SK-N-SH treated with all-trans-retinoic acid at 6 μM for 48 hours (cell line): ENCODE results near the gene PRR13.

ENCODE experiments used
- ATAC-seq: fragments of 200-7000 bp; cut with Tn5 transposase; 3 replicates; pipeline ENCODE4 v1.9.1; 2020; ENCODE audit warnings: mild to moderate bottlenecking, moderate library complexity
- ARNTL ChIP-seq: fragments of 450-650 bp; formaldehyde crosslinking; IDR thresholded peaks from 2 replicates; pipeline ENCODE4 v1.5.0; 2020; ENCODE audit warnings: low read depth, mild to moderate bottlenecking, moderate library complexity, borderline replicate concordance
- BACH2 ChIP-seq: fragments of 250-450 bp; sonication (Bioruptor Pico); IDR thresholded peaks from 2 replicates; pipeline ENCODE4 v1.9.0; 2021; ENCODE audit warnings: mild to moderate bottlenecking, borderline replicate concordance
- CSDC2 ChIP-seq: fragments of 250-450 bp; sonication (Bioruptor Pico); IDR thresholded peaks from 2 replicates; pipeline ENCODE4 v1.5.0; 2020; ENCODE audit warnings: mild to moderate bottlenecking, moderate library complexity
- ESRRG ChIP-seq: fragments of 250-450 bp; sonication (Bioruptor Pico); IDR thresholded peaks from 2 replicates; pipeline ENCODE4 v1.6.1; 2021; ENCODE audit warnings: mild to moderate bottlenecking
- GLIS3 ChIP-seq: fragments of 250-450 bp; sonication (Bioruptor Pico); IDR thresholded peaks from 2 replicates; pipeline ENCODE4 v1.5.0; 2020; ENCODE audit warnings: mild to moderate bottlenecking, moderate library complexity
- PPARA ChIP-seq: fragments of 250-450 bp; sonication (Bioruptor Pico); IDR thresholded peaks from 2 replicates; pipeline ENCODE4 v1.5.0; 2020; ENCODE audit warnings: mild to moderate bottlenecking, borderline replicate concordance
- TCF4 ChIP-seq: fragments of 250-450 bp; sonication (Bioruptor Pico); IDR thresholded peaks from 2 replicates; pipeline ENCODE4 v1.8.0; 2021; ENCODE audit warnings: mild to moderate bottlenecking, moderate library complexity, borderline replicate concordance
- TOX ChIP-seq: fragments of 250-450 bp; sonication (Bioruptor Pico); IDR thresholded peaks from 2 replicates; pipeline ENCODE4 v1.8.0; 2021; ENCODE audit warnings: mild to moderate bottlenecking, moderate library complexity, borderline replicate concordance
- ZFP3 ChIP-seq: fragments of 250-450 bp; sonication (Bioruptor Pico); IDR thresholded peaks from 2 replicates; pipeline ENCODE4 v1.5.0; 2020; ENCODE audit warnings: mild to moderate bottlenecking, moderate library complexity
- ZFP30 ChIP-seq: fragments of 450-650 bp; formaldehyde crosslinking; IDR thresholded peaks from 2 replicates; pipeline ENCODE4 v1.5.0; 2022; ENCODE audit warnings: mild to moderate bottlenecking, moderate library complexity
- ZNF565 ChIP-seq: fragments of 450-650 bp; formaldehyde crosslinking; conservative IDR thresholded peaks from 2 replicates; pipeline ENCODE4 v1.5.0; 2020; ENCODE audit warnings: low read depth, mild to moderate bottlenecking, moderate library complexity
- ZNF70 ChIP-seq: fragments of 450-650 bp; formaldehyde crosslinking; IDR thresholded peaks from 2 replicates; pipeline ENCODE4 v1.5.0; 2020; ENCODE audit warnings: mild to moderate bottlenecking, moderate library complexity
- TF ChIP-seq, protein P1 (sequence below): fragments of 250-450 bp; sonication (Bioruptor Pico); IDR thresholded peaks from 2 replicates; pipeline ENCODE4 v1.5.1; 2020; ENCODE audit warnings: low read depth, mild to moderate bottlenecking, moderate library complexity
- TF ChIP-seq, protein P2 (sequence below): fragments of 250-450 bp; sonication (Bioruptor Pico); IDR thresholded peaks from 2 replicates; pipeline ENCODE4 v1.5.0; 2020; ENCODE audit warnings: mild to moderate bottlenecking, moderate library complexity
- TF ChIP-seq, protein P3 (sequence below): fragments of 250-450 bp; sonication (Bioruptor Pico); IDR thresholded peaks from 2 replicates; pipeline ENCODE4 v1.5.1; 2021; ENCODE audit warnings: mild to moderate bottlenecking, moderate library complexity
- TF ChIP-seq, protein P4 (sequence below): fragments of 250-450 bp; sonication (Bioruptor Pico); IDR thresholded peaks from 2 replicates; pipeline ENCODE4 v1.8.0; 2021; ENCODE audit warnings: low read depth, mild to moderate bottlenecking, moderate library complexity, borderline replicate concordance

PRR13 gene

DNA sequence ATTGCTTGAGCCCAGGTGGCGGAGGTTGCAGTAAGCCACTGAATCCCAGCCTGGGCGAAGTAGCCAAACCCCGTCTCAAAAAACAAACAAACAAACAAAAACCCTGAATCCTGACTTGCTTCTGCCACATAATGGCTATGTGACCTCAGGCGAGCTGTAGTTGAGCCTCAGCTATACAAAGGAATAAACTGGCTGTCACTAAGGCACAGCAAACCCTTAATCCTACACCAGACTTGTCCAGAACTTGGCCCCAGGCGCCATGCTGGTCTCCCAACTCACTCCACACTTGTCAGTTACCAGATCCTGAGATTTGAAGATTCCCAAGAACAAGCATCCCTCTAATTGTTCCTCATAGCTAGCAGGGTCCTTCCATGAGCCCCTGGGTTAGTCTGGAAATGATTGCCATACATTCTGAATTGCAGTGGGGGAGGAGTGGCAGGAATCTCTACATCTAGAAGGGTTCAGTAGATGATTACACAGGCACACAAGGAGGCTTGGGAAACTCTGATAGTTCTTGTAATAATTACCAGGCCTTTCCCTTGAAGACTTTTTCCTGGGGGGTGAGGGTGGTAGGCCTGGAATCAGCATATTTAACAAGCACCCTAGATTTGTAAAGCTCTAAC lies 47.8 kb downstream of the PRR13 start:
- TF ChIP-seq GLIS3 (no peak), ESRRG (CRISPR knock-in tag) (no peak), TCF4 (no peak), ZNF565 (CRISPR knock-in tag) (no peak), CSDC2 (no peak), BACH2 (CRISPR knock-in tag) (no peak), TOX (no peak), ZFP3 (CRISPR knock-in tag) (no peak), ZNF70 (CRISPR knock-in tag) (no peak)
- TF ChIP-seq, protein P1, sequence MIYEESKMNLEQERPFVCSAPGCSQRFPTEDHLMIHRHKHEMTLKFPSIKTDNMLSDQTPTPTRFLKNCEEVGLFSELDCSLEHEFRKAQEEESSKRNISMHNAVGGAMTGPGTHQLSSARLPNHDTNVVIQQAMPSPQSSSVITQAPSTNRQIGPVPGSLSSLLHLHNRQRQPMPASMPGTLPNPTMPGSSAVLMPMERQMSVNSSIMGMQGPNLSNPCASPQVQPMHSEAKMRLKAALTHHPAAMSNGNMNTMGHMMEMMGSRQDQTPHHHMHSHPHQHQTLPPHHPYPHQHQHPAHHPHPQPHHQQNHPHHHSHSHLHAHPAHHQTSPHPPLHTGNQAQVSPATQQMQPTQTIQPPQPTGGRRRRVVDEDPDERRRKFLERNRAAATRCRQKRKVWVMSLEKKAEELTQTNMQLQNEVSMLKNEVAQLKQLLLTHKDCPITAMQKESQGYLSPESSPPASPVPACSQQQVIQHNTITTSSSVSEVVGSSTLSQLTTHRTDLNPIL (CRISPR knock-in tag) = no peak
- TF ChIP-seq, protein P2, sequence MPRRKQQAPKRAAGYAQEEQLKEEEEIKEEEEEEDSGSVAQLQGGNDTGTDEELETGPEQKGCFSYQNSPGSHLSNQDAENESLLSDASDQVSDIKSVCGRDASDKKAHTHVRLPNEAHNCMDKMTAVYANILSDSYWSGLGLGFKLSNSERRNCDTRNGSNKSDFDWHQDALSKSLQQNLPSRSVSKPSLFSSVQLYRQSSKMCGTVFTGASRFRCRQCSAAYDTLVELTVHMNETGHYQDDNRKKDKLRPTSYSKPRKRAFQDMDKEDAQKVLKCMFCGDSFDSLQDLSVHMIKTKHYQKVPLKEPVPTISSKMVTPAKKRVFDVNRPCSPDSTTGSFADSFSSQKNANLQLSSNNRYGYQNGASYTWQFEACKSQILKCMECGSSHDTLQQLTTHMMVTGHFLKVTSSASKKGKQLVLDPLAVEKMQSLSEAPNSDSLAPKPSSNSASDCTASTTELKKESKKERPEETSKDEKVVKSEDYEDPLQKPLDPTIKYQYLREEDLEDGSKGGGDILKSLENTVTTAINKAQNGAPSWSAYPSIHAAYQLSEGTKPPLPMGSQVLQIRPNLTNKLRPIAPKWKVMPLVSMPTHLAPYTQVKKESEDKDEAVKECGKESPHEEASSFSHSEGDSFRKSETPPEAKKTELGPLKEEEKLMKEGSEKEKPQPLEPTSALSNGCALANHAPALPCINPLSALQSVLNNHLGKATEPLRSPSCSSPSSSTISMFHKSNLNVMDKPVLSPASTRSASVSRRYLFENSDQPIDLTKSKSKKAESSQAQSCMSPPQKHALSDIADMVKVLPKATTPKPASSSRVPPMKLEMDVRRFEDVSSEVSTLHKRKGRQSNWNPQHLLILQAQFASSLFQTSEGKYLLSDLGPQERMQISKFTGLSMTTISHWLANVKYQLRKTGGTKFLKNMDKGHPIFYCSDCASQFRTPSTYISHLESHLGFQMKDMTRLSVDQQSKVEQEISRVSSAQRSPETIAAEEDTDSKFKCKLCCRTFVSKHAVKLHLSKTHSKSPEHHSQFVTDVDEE (CRISPR knock-in tag) = no peak
- TF ChIP-seq, protein P3, sequence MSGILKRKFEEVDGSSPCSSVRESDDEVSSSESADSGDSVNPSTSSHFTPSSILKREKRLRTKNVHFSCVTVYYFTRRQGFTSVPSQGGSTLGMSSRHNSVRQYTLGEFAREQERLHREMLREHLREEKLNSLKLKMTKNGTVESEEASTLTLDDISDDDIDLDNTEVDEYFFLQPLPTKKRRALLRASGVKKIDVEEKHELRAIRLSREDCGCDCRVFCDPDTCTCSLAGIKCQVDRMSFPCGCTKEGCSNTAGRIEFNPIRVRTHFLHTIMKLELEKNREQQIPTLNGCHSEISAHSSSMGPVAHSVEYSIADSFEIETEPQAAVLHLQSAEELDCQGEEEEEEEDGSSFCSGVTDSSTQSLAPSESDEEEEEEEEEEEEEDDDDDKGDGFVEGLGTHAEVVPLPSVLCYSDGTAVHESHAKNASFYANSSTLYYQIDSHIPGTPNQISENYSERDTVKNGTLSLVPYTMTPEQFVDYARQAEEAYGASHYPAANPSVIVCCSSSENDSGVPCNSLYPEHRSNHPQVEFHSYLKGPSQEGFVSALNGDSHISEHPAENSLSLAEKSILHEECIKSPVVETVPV = no peak
- ATAC-seq = no peak

DNA sequence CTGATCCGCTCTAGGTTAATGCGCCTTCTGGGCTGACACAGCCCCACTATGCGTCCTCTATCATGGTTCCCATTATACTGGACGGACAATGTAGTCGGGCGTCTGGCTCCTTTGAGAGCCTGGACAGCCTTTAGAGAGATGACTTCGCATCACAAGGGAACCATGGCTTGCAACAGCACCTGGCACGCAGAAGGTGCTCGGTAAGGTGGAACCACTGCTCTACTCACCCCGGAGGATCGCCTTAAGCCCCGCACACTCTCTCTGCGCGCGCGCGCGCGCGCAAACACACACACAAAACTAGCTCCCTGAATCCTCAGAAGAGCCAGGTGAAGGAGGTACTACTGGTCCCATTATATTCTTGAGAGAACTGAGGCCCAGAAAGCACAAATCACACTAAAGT lies 50.7 kb downstream of the PRR13 start:
- TF ChIP-seq GLIS3 (no peak), ZNF70 (CRISPR knock-in tag) (no peak), ZNF565 (CRISPR knock-in tag) (no peak), ZFP30 (no peak), ARNTL (CRISPR knock-in tag) (no peak), PPARA (CRISPR knock-in tag) (no peak), BACH2 (CRISPR knock-in tag) (no peak), ESRRG (CRISPR knock-in tag) (no peak), TCF4 (no peak), ZFP3 (CRISPR knock-in tag) (no peak), TOX (no peak)
- TF ChIP-seq, protein P3 = no peak
- TF ChIP-seq, protein P1 (CRISPR knock-in tag) = no peak
- TF ChIP-seq, protein P4, sequence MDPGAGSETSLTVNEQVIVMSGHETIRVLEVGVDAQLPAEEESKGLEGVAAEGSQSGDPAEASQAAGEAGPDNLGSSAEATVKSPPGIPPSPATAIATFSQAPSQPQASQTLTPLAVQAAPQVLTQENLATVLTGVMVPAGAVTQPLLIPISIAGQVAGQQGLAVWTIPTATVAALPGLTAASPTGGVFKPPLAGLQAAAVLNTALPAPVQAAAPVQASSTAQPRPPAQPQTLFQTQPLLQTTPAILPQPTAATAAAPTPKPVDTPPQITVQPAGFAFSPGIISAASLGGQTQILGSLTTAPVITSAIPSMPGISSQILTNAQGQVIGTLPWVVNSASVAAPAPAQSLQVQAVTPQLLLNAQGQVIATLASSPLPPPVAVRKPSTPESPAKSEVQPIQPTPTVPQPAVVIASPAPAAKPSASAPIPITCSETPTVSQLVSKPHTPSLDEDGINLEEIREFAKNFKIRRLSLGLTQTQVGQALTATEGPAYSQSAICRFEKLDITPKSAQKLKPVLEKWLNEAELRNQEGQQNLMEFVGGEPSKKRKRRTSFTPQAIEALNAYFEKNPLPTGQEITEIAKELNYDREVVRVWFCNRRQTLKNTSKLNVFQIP = no peak
- TF ChIP-seq, protein P2 (CRISPR knock-in tag) = no peak
- TF ChIP-seq, all 23 proteins: peak for 0
- ATAC-seq = no peak
